Prostate gland (tissue), 2 donors: ENCODE results near the gene EIF1. TPM values are rescaled to one million over a fixed set of nuclear protein-coding genes. Genes with fewer than 3 reads are reported as not detected.
A peak's percentile ranks its signal among the peaks of the same experiment; 100 is the strongest.

ENCODE experiments used
- DNase-seq: peaks from one replicate; pipeline ENCODE4 v3.0.0-alpha.2; 2019; ENCODE audit warnings: low spot score
- H3K27ac ChIP-seq, 2 donors: fragments of 200-600 bp; sonication (generic); 2 replicates each; pipeline ENCODE4 v1.5.1; 2017 to 2019
- H3K27me3 ChIP-seq: fragments of 200-600 bp; sonication (generic); replicated peaks from 2 replicates; pipeline ENCODE4 v1.5.1; 2019; ENCODE audit not compliant: insufficient read depth
- H3K36me3 ChIP-seq, 2 donors: fragments of 200-600 bp; sonication (generic); 1 replicate in 1 of 2; 2 replicates in 1 of 2; pipeline versions ENCODE4 v1.5.1 to v1.8.1; 2017 to 2019
- H3K4me1 ChIP-seq: fragments of 200-600 bp; sonication (generic); replicated peaks from 2 replicates; pipeline ENCODE4 v1.5.1; 2019
- H3K4me3 ChIP-seq, 2 donors: fragments of 200-600 bp; sonication (generic); 2 replicates each; pipeline ENCODE4 v1.5.1; 2017 to 2019
- H3K9me3 ChIP-seq: fragments of 200-600 bp; sonication (generic); 2 replicates; pipeline ENCODE4 v1.5.1; 2017
- POLR2A ChIP-seq: fragments of 450-650 bp; IDR thresholded peaks from one replicate; pipeline ENCODE4 v1.6.1; 2016; ENCODE audit warnings: antibody characterized with exemption, mild to moderate bottlenecking
- POLR2AphosphoS5 ChIP-seq: sonication (generic); formaldehyde crosslinking; IDR thresholded peaks from one replicate; pipeline ENCODE4 v1.6.1; 2017; ENCODE audit warnings: antibody characterized with exemption
- WGBS: methylation state at CpG from one replicate; pipeline ENCODE4 v1.1.5; 2018; 5-methylcytosine and 5-hydroxymethylcytosine counted together
- intact Hi-C: fragments of 100-400 bp; cut with DNase I; formaldehyde crosslinking; loops from one replicate; pipeline ENCODE4 v1.14.2; 2022
- total RNA-seq, 2 donors: library from RNA; depleted of rRNA; stranded (reverse); fragments of >200 nt; gene quantifications; one replicate each; pipeline ENCODE4 v1.1.0, GENCODE V29; 2016
- TF ChIP-seq, protein P1 (sequence below), 4 experiments: fragments of 200-600 bp in 2 of 4; fragments of 450-650 bp in 2 of 4; sonication (generic) in 2 of 4; IDR thresholded peaks; 1 replicate in 3 of 4; 2 replicates in 1 of 4; pipeline ENCODE4 v1.5.1; 2016 to 2019; ENCODE audit warnings: antibody characterized with exemption in 4 of 4, mild to moderate bottlenecking in 2 of 4, moderate library complexity in 2 of 4

EIF1 gene
- total RNA-seq, 2 donors from 2014 or later, result 136 to 320 TPM

DNA sequence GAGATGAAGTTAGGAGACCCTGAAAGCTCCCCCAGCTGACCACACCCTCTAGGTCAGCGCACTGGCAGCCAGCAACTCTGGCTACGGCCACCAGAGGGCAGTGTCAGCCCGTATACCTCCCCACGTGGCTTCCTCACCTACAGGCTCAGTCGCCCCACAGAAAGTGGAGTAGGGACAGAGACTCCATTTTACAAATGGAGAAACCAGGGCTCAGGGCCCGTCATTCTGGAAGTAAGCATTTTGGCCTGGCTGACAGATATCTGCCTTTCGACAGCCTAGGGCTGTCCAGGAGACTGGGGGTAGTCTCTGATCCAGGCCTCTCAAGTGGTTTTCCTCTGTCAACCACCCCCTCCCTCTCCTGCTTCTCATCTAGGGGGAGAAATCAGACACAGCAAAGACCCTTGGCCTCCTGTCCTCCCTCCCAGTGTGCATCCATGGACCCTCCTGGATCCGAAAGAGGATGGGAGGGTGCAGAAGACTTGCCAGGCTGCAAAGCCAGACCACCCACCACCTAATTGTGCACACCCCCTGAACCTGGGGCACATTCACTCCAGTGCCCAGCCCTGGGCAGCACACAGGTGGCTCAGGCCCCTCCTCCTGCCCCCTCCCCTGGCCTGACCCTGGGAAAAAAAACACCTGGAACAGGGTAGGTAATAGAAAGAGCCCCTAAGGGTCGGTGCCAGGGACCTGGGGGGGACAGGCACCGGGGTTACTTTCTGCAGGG lies 49.6 kb downstream of the EIF1 start:
- intact Hi-C loops, result loop anchor here (10.0 kb wide), 1 partner anchor 147 kb away; no protein-coding TSS in a partner anchor
- 29% methylated on average over 10 of the region's 10 CpGs for WGBS

DNA sequence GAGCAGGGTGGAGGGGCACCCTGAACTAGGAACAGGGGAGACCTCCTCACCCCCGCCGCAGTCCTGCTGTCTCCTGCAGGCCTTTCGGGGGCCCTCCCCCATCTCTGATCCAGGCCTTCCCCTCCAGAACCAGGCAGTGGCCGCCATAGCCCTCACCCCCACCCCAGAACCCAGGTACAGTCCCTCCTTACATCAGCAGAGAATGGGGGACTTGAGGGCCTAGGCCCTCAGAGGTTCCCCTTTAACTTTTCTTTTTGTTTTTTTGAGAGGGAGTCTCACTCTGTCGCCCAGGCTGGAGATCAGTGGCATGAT lies 50.1 kb downstream of the EIF1 start:
- TF ChIP-seq POLR2AphosphoS5, result no peak
- TF ChIP-seq, protein P1, sequence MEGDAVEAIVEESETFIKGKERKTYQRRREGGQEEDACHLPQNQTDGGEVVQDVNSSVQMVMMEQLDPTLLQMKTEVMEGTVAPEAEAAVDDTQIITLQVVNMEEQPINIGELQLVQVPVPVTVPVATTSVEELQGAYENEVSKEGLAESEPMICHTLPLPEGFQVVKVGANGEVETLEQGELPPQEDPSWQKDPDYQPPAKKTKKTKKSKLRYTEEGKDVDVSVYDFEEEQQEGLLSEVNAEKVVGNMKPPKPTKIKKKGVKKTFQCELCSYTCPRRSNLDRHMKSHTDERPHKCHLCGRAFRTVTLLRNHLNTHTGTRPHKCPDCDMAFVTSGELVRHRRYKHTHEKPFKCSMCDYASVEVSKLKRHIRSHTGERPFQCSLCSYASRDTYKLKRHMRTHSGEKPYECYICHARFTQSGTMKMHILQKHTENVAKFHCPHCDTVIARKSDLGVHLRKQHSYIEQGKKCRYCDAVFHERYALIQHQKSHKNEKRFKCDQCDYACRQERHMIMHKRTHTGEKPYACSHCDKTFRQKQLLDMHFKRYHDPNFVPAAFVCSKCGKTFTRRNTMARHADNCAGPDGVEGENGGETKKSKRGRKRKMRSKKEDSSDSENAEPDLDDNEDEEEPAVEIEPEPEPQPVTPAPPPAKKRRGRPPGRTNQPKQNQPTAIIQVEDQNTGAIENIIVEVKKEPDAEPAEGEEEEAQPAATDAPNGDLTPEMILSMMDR (IDR thresholded peaks at IDR 0.05), result no peak
- TF ChIP-seq POLR2A, result no peak
- 94% methylated on average over 5 of the region's 5 CpGs for WGBS
- Histone ChIP-seq H3K4me1 (no peaks in the 10 kb centered on the region), H3K27me3 (peaks cover 3% of the 10 kb centered on the region), H3K4me3 (no peak overlapping the region), H3K36me3 (no peaks in the 10 kb centered on the region), H3K9me3 (no peaks in the 10 kb centered on the region), H3K27ac (no peak overlapping the region)
- intact Hi-C loops, result loop anchor here (10.0 kb wide), 1 partner anchor 146 kb away; no protein-coding TSS in a partner anchor
- no peak for DNase-seq

More for the DNA sequence above, 49.6 kb downstream of the EIF1 start:
- H3K27ac ChIP-seq, result no peak overlapping the region
- peak; percentile 63 for DNase-seq
- H3K9me3 ChIP-seq, result no peaks in the 10 kb centered on the region
- no peaks in the 10 kb centered on the region for H3K36me3 ChIP-seq
- TF ChIP-seq POLR2A (no peak), POLR2AphosphoS5 (peak; percentile 84)
- TF ChIP-seq, protein P1 (IDR thresholded peaks at IDR 0.05), result peak; percentile 89 to 99 (median 98)
- peaks cover 6% of the 10 kb centered on the region for H3K27me3 ChIP-seq
- no peak overlapping the region for H3K4me3 ChIP-seq
- no peaks in the 10 kb centered on the region for H3K4me1 ChIP-seq

DNA sequence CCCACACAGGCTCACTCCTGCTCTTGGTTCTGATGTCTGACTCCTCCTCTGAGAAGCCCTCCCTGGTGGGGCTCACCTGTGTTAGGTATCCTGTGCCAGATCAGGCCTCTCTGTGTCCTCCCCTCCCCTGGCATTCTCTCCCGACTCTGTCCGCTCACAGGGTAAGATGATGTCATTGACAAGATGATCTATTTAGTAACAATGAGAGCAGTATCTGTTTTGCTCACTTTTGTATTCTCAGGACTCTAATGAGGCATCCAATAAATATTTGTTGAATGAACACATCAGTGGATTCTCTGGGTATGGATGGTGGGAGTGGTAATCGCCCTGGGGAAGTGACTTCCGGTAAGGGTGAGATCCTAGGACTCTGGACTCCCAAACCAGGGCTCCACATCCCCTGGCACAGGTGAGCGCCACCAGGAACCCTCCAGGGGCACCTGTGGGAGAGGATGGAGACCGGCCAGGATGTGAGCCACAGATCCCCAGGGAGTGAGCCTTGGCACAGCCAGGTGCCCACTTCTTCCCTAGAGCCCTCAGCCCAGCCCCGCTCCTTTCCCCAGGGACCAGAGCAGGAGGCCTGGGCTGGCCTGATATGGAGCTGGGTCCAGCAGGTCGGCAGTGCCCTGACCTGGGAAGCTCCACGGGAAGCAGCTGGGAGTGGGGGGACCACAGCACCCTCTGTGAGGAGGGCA lies 51.1 kb downstream of the EIF1 start:
- Histone ChIP-seq H3K27ac (no peak overlapping the region), H3K36me3 (no peaks in the 10 kb centered on the region), H3K4me1 (no peaks in the 10 kb centered on the region), H3K4me3 (no peak overlapping the region), H3K9me3 (no peaks in the 10 kb centered on the region), H3K27me3 (no peaks in the 10 kb centered on the region)
- no peak for DNase-seq
- intact Hi-C loops, result loop anchor here (10.0 kb wide), 1 partner anchor 145 kb away; no protein-coding TSS in a partner anchor
- WGBS, result 57% methylated on average over 9 of the region's 9 CpGs
- TF ChIP-seq, protein P1 (IDR thresholded peaks at IDR 0.05), result no peak
- TF ChIP-seq POLR2A (no peak), POLR2AphosphoS5 (no peak)

DNA sequence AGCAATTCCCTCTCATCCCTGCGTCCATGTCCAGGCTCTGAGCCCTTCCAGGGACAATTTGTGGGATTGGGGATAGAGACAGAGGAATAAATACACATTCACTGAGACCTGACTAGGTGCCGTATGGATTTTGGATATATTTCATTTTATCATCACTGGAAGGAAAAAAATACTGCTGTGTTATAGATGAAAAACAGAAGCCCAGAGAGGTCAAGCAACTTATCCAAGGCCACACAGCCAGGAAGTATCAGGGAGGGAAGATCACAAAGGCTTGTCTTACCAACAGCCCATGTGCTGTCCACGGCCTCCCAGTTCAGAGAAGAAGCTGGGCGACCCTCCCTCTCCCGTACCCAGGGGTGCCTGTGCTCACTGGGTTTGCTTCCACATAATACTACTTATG lies 51.8 kb downstream of the EIF1 start:
- TF ChIP-seq POLR2A, result no peak
- TF ChIP-seq POLR2AphosphoS5, result no peak
- TF ChIP-seq, protein P1 (IDR thresholded peaks at IDR 0.05), result no peak
- intact Hi-C loops, result no loop called here
- H3K27me3 ChIP-seq, result no peaks in the 10 kb centered on the region
- H3K4me3 ChIP-seq, result no peak overlapping the region
- H3K4me1 ChIP-seq, result no peaks in the 10 kb centered on the region
- DNase-seq, result no peak
- no peak overlapping the region for H3K27ac ChIP-seq
- H3K36me3 ChIP-seq, result no peaks in the 10 kb centered on the region
- no peaks in the 10 kb centered on the region for H3K9me3 ChIP-seq
- 90% methylated on average over 5 of the region's 5 CpGs for WGBS

DNA sequence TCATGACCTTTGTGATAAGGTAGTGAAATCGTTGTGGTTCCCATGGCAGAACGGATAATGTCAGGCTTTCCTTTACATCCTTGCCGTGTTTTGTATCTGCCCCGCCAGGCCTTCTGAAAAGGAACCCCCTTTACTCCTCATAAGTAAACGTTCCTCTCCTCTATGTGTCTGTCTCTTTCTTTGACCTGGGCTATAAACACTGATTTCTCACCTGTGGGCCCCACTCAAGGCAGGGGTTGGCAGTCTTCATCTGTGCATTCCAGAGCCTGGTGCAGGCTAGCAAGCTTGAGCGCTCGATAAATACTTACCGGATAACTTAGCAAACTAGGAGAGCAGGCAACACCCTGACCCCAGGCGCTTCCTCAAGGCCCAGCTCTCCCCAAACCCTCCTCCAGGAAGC lies 53.0 kb downstream of the EIF1 start:
- Histone ChIP-seq H3K9me3 (no peaks in the 10 kb centered on the region), H3K36me3 (no peaks in the 10 kb centered on the region), H3K4me3 (no peak overlapping the region), H3K27ac (no peak overlapping the region), H3K27me3 (no peaks in the 10 kb centered on the region), H3K4me1 (no peaks in the 10 kb centered on the region)
- TF ChIP-seq POLR2AphosphoS5 (no peak), POLR2A (no peak)
- TF ChIP-seq, protein P1 (IDR thresholded peaks at IDR 0.05), result no peak
- WGBS, result 80% methylated on average over 9 of the region's 9 CpGs
- intact Hi-C loops, result no loop called here
- DNase-seq, result no peak
